COLO668 (cell line): Measurements from ENCODE around the gene PLEKHB1.
A peak's percentile ranks its signal among the peaks of the same experiment; 100 is the strongest.

Experiments
- DNase-seq: peaks from one replicate; lab custom pipeline; 2025; ENCODE audit not compliant: unreplicated experiment; lab: John Stamatoyannopoulos, UW

PLEKHB1 gene

GRCh38 chr11:73645972-73646631, at the start of gene PLEKHB1:
Gene PLEKHB1 (plus strand): TSS chr11:73646581. CDS start chr11:73646609, 28 bp downstream.
- DNase-seq, result no peak

GRCh38 chr11:73597336-73597955, 48.9 kb upstream of the PLEKHB1 start:
- no peak for DNase-seq

- peak; percentile 94 for DNase-seq
These were observed 48.2 kb upstream of the PLEKHB1 start, which contains the start of gene FAM168A for GRCh38 chr11:73597956-73598718. Gene FAM168A (minus strand): TSS chr11:73598112. CDS start chr11:73468474, 129,638 bp downstream.

- no peak for DNase-seq
These were observed 47.5 kb upstream of the PLEKHB1 start for GRCh38 chr11:73598719-73599379.

GRCh38 chr11:73612601-73613140, 33.7 kb upstream of the PLEKHB1 start:
- no peak for DNase-seq

- DNase-seq, result no peak
These were observed 31.8 kb upstream of the PLEKHB1 start for GRCh38 chr11:73614591-73614990.

- no peak for DNase-seq
These were observed 23.3 kb upstream of the PLEKHB1 start for GRCh38 chr11:73622926-73623593.

GRCh38 chr11:73623686-73624085, 22.7 kb upstream of the PLEKHB1 start:
- no peak for DNase-seq

- DNase-seq, result peak; percentile 53
These were observed 20.6 kb upstream of the PLEKHB1 start for GRCh38 chr11:73625696-73626318.

GRCh38 chr11:73629907-73630306, 16.5 kb upstream of the PLEKHB1 start:
- DNase-seq, result no peak

GRCh38 chr11:73632996-73633395, 13.4 kb upstream of the PLEKHB1 start:
- DNase-seq, result no peak

- DNase-seq, result no peak
These were observed 12.4 kb upstream of the PLEKHB1 start for GRCh38 chr11:73633999-73634398.

GRCh38 chr11:73635721-73636120, 10.7 kb upstream of the PLEKHB1 start:
- DNase-seq, result no peak

GRCh38 chr11:73636249-73636648, 10.1 kb upstream of the PLEKHB1 start:
- no peak for DNase-seq

GRCh38 chr11:73637012-73637411, 9.4 kb upstream of the PLEKHB1 start:
- no peak for DNase-seq

GRCh38 chr11:73640592-73640991, 5.8 kb upstream of the PLEKHB1 start:
- no peak for DNase-seq

- no peak for DNase-seq
These were observed 4.7 kb upstream of the PLEKHB1 start for GRCh38 chr11:73641668-73642067.

GRCh38 chr11:73645121-73645969, 1.0 kb upstream of the PLEKHB1 start:
- no peak for DNase-seq

- DNase-seq, result peak; percentile 95
These were observed 1.2 kb downstream of the PLEKHB1 start for GRCh38 chr11:73647459-73648100.
